SK-N-SH treated with all-trans-retinoic acid at 6 μM for 48 hours (cell line): ENCODE measurements around the gene USH2A.

Source experiments
- ATAC-seq: fragments of 200-7000 bp; cut with Tn5 transposase; 3 replicates; pipeline ENCODE4 v1.9.1; 2020; ENCODE audit warnings: mild to moderate bottlenecking, moderate library complexity
- ARNTL ChIP-seq: fragments of 450-650 bp; formaldehyde crosslinking; IDR thresholded peaks from 2 replicates; pipeline ENCODE4 v1.5.0; 2020; ENCODE audit warnings: low read depth, mild to moderate bottlenecking, moderate library complexity, borderline replicate concordance
- ESRRG ChIP-seq: fragments of 250-450 bp; sonication (Bioruptor Pico); IDR thresholded peaks from 2 replicates; pipeline ENCODE4 v1.6.1; 2021; ENCODE audit warnings: mild to moderate bottlenecking
- GLIS3 ChIP-seq: fragments of 250-450 bp; sonication (Bioruptor Pico); IDR thresholded peaks from 2 replicates; pipeline ENCODE4 v1.5.0; 2020; ENCODE audit warnings: mild to moderate bottlenecking, moderate library complexity
- ISL1 ChIP-seq: fragments of 250-450 bp; sonication (Bioruptor Pico); IDR thresholded peaks from 2 replicates; pipeline ENCODE4 v2.1.2; 2022; ENCODE audit warnings: mild to moderate bottlenecking, moderate library complexity
- OSR1 ChIP-seq: fragments of 250-450 bp; sonication (Bioruptor Pico); IDR thresholded peaks from 2 replicates; pipeline ENCODE4 v1.8.0; 2022; ENCODE audit warnings: moderate library complexity, mild to moderate bottlenecking, inconsistent platforms
- PPARA ChIP-seq: fragments of 250-450 bp; sonication (Bioruptor Pico); IDR thresholded peaks from 2 replicates; pipeline ENCODE4 v1.5.0; 2020; ENCODE audit warnings: mild to moderate bottlenecking, borderline replicate concordance
- RARB ChIP-seq: fragments of 250-450 bp; sonication (Bioruptor Pico); IDR thresholded peaks from 2 replicates; pipeline ENCODE4 v1.8.0; 2021; ENCODE audit warnings: mild to moderate bottlenecking, moderate library complexity
- SNAI2 ChIP-seq: fragments of 250-450 bp; sonication (Bioruptor Pico); IDR thresholded peaks from 2 replicates; pipeline ENCODE4 v1.5.0; 2020; ENCODE audit warnings: mild to moderate bottlenecking, moderate library complexity
- TCF4 ChIP-seq: fragments of 250-450 bp; sonication (Bioruptor Pico); IDR thresholded peaks from 2 replicates; pipeline ENCODE4 v1.8.0; 2021; ENCODE audit warnings: mild to moderate bottlenecking, moderate library complexity, borderline replicate concordance
- TOX ChIP-seq: fragments of 250-450 bp; sonication (Bioruptor Pico); IDR thresholded peaks from 2 replicates; pipeline ENCODE4 v1.8.0; 2021; ENCODE audit warnings: mild to moderate bottlenecking, moderate library complexity, borderline replicate concordance
- ZFP3 ChIP-seq: fragments of 250-450 bp; sonication (Bioruptor Pico); IDR thresholded peaks from 2 replicates; pipeline ENCODE4 v1.5.0; 2020; ENCODE audit warnings: mild to moderate bottlenecking, moderate library complexity
- ZFP30 ChIP-seq: fragments of 450-650 bp; formaldehyde crosslinking; IDR thresholded peaks from 2 replicates; pipeline ENCODE4 v1.5.0; 2022; ENCODE audit warnings: mild to moderate bottlenecking, moderate library complexity
- ZNF565 ChIP-seq: fragments of 450-650 bp; formaldehyde crosslinking; conservative IDR thresholded peaks from 2 replicates; pipeline ENCODE4 v1.5.0; 2020; ENCODE audit warnings: low read depth, mild to moderate bottlenecking, moderate library complexity
- ZNF70 ChIP-seq: fragments of 450-650 bp; formaldehyde crosslinking; IDR thresholded peaks from 2 replicates; pipeline ENCODE4 v1.5.0; 2020; ENCODE audit warnings: mild to moderate bottlenecking, moderate library complexity
- ZNF8 ChIP-seq: fragments of 450-650 bp; formaldehyde crosslinking; IDR thresholded peaks from 2 replicates; pipeline ENCODE4 v1.5.0; 2020; ENCODE audit warnings: mild to moderate bottlenecking, moderate library complexity
- TF ChIP-seq, protein P1 (sequence below): fragments of 250-450 bp; sonication (Bioruptor Pico); IDR thresholded peaks from 2 replicates; pipeline ENCODE4 v1.5.1; 2020; ENCODE audit warnings: low read depth, mild to moderate bottlenecking, moderate library complexity
- TF ChIP-seq, protein P2 (sequence below): fragments of 250-450 bp; sonication (Bioruptor Pico); IDR thresholded peaks from 2 replicates; pipeline ENCODE4 v1.8.0; 2021; ENCODE audit warnings: low read depth, mild to moderate bottlenecking, moderate library complexity, borderline replicate concordance
- TF ChIP-seq, protein P3 (sequence below): fragments of 250-450 bp; sonication (Bioruptor Pico); IDR thresholded peaks from 2 replicates; pipeline ENCODE4 v1.5.1; 2021; ENCODE audit warnings: mild to moderate bottlenecking, moderate library complexity
- TF ChIP-seq, protein P4 (sequence below): fragments of 250-450 bp; sonication (Bioruptor Pico); IDR thresholded peaks from 2 replicates; pipeline ENCODE4 v1.5.0; 2020; ENCODE audit warnings: mild to moderate bottlenecking, moderate library complexity
- TF ChIP-seq, protein P5 (sequence below): fragments of 250-450 bp; sonication (Bioruptor Pico); IDR thresholded peaks from 2 replicates; pipeline ENCODE4 v1.8.0; 2020; ENCODE audit warnings: mild to moderate bottlenecking, moderate library complexity, borderline replicate concordance

USH2A gene

DNA sequence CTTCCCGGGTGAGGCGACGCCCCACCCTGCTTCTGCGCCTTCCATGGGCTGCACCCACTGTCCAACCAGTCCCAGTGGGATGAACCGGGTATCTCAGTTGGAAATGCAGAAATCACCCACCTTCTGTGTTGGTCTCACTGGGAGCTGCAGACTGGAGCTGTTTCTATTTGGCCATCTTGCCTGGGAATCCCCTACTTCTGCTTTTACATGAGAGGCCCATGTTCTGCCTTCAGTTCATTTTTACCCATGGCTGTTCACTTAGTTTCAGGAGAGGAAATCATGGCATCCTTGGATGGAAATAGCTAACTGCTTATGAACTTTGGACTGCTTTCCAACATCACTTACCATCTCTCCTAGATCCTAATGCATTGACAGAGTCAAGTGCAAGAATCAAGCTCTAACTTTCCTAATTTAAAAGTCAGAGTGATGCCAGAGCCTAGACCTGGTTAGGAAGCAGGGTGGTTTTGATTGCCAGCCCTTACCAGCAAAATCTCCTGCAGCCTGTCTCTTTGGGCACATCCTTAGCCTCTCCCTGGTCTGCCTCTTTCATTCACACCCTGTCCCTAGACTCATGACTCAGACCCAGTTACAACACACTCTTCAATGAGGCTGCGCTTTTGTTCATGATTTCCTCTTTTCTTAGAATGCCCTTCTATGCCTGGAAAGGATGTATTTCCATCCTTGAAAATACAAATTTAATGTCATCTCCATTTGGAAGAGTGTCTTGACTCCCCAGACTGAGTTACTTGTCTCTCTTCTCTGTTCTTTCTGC is 719.0 kb downstream of the USH2A start:
- no peak for ATAC-seq
- no peak for TF ChIP-seq ZNF8 (CRISPR knock-in tag)
- TF ChIP-seq ZNF70 (CRISPR knock-in tag), result no peak
- no peak for TF ChIP-seq ESRRG (CRISPR knock-in tag)
- TF ChIP-seq ZNF565 (CRISPR knock-in tag), result no peak
- TF ChIP-seq, protein P1, sequence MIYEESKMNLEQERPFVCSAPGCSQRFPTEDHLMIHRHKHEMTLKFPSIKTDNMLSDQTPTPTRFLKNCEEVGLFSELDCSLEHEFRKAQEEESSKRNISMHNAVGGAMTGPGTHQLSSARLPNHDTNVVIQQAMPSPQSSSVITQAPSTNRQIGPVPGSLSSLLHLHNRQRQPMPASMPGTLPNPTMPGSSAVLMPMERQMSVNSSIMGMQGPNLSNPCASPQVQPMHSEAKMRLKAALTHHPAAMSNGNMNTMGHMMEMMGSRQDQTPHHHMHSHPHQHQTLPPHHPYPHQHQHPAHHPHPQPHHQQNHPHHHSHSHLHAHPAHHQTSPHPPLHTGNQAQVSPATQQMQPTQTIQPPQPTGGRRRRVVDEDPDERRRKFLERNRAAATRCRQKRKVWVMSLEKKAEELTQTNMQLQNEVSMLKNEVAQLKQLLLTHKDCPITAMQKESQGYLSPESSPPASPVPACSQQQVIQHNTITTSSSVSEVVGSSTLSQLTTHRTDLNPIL, result no peak
- TF ChIP-seq ZFP30 (CRISPR knock-in tag), result no peak
- TF ChIP-seq, protein P2, sequence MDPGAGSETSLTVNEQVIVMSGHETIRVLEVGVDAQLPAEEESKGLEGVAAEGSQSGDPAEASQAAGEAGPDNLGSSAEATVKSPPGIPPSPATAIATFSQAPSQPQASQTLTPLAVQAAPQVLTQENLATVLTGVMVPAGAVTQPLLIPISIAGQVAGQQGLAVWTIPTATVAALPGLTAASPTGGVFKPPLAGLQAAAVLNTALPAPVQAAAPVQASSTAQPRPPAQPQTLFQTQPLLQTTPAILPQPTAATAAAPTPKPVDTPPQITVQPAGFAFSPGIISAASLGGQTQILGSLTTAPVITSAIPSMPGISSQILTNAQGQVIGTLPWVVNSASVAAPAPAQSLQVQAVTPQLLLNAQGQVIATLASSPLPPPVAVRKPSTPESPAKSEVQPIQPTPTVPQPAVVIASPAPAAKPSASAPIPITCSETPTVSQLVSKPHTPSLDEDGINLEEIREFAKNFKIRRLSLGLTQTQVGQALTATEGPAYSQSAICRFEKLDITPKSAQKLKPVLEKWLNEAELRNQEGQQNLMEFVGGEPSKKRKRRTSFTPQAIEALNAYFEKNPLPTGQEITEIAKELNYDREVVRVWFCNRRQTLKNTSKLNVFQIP (CRISPR knock-in tag), result no peak
- no peak for TF ChIP-seq PPARA (CRISPR knock-in tag)
- no peak for TF ChIP-seq GLIS3 (CRISPR knock-in tag)
- no peak for TF ChIP-seq SNAI2 (CRISPR knock-in tag)
- no peak for TF ChIP-seq OSR1 (CRISPR knock-in tag)
- no peak for TF ChIP-seq ZFP3 (CRISPR knock-in tag)
- no peak for TF ChIP-seq RARB
- TF ChIP-seq, protein P3, sequence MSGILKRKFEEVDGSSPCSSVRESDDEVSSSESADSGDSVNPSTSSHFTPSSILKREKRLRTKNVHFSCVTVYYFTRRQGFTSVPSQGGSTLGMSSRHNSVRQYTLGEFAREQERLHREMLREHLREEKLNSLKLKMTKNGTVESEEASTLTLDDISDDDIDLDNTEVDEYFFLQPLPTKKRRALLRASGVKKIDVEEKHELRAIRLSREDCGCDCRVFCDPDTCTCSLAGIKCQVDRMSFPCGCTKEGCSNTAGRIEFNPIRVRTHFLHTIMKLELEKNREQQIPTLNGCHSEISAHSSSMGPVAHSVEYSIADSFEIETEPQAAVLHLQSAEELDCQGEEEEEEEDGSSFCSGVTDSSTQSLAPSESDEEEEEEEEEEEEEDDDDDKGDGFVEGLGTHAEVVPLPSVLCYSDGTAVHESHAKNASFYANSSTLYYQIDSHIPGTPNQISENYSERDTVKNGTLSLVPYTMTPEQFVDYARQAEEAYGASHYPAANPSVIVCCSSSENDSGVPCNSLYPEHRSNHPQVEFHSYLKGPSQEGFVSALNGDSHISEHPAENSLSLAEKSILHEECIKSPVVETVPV (CRISPR knock-in tag), result no peak
- TF ChIP-seq ISL1, result no peak
- no peak for TF ChIP-seq ARNTL (CRISPR knock-in tag)
- TF ChIP-seq, protein P4, sequence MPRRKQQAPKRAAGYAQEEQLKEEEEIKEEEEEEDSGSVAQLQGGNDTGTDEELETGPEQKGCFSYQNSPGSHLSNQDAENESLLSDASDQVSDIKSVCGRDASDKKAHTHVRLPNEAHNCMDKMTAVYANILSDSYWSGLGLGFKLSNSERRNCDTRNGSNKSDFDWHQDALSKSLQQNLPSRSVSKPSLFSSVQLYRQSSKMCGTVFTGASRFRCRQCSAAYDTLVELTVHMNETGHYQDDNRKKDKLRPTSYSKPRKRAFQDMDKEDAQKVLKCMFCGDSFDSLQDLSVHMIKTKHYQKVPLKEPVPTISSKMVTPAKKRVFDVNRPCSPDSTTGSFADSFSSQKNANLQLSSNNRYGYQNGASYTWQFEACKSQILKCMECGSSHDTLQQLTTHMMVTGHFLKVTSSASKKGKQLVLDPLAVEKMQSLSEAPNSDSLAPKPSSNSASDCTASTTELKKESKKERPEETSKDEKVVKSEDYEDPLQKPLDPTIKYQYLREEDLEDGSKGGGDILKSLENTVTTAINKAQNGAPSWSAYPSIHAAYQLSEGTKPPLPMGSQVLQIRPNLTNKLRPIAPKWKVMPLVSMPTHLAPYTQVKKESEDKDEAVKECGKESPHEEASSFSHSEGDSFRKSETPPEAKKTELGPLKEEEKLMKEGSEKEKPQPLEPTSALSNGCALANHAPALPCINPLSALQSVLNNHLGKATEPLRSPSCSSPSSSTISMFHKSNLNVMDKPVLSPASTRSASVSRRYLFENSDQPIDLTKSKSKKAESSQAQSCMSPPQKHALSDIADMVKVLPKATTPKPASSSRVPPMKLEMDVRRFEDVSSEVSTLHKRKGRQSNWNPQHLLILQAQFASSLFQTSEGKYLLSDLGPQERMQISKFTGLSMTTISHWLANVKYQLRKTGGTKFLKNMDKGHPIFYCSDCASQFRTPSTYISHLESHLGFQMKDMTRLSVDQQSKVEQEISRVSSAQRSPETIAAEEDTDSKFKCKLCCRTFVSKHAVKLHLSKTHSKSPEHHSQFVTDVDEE (CRISPR knock-in tag), result no peak
- no peak for TF ChIP-seq TCF4 (CRISPR knock-in tag)
- TF ChIP-seq, protein P5, sequence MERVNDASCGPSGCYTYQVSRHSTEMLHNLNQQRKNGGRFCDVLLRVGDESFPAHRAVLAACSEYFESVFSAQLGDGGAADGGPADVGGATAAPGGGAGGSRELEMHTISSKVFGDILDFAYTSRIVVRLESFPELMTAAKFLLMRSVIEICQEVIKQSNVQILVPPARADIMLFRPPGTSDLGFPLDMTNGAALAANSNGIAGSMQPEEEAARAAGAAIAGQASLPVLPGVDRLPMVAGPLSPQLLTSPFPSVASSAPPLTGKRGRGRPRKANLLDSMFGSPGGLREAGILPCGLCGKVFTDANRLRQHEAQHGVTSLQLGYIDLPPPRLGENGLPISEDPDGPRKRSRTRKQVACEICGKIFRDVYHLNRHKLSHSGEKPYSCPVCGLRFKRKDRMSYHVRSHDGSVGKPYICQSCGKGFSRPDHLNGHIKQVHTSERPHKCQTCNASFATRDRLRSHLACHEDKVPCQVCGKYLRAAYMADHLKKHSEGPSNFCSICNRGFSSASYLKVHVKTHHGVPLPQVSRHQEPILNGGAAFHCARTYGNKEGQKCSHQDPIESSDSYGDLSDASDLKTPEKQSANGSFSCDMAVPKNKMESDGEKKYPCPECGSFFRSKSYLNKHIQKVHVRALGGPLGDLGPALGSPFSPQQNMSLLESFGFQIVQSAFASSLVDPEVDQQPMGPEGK, result no peak

DNA sequence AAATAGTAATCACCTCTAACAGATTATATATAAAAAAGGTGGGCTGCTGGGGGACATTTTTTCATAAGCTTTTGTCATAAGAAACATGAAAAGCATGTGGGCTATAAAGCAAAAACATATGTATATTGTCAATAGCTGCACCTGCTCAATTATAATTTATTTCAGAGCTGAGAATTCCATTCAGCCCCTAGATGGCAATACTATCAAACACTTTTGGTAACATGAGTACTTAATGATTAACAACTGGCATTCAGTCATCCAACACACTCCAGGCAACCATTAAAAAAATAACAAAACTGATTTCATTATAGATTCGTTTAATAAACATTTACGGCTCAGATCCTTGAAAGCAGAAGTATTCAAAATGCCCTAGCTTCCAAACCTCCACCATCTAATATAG is 741.0 kb downstream of the USH2A start:
- ATAC-seq, result peak; percentile 63; the same call in 2 of the 3 replicates
- TF ChIP-seq, protein P2 (CRISPR knock-in tag), result no peak
- no peak for TF ChIP-seq ESRRG (CRISPR knock-in tag)
- TF ChIP-seq TOX (CRISPR knock-in tag), result no peak
- TF ChIP-seq, protein P1, result no peak
- no peak for TF ChIP-seq SNAI2 (CRISPR knock-in tag)
- no peak for TF ChIP-seq OSR1 (CRISPR knock-in tag)
- no peak for TF ChIP-seq PPARA (CRISPR knock-in tag)
- TF ChIP-seq ZNF565 (CRISPR knock-in tag), result no peak
- no peak for TF ChIP-seq TCF4 (CRISPR knock-in tag)
- TF ChIP-seq ZNF70 (CRISPR knock-in tag), result no peak
- TF ChIP-seq, all 23 proteins: peak for 0
